Hematopoietic multipotent progenitor cell treated with erythropoietin and hydrocortisone succinate and interleukin-3 and kit ligand, for 8 days (in vitro differentiated cells): ENCODE data around the gene DUS2.
A peak's percentile ranks its signal among the peaks of the same experiment; 100 is the strongest.
"Not testable (repeated sequence)": the region's sequence is repeated elsewhere in the genome, so short reads cannot be mapped to it uniquely, and the experiment has no call there.

Experiments
- DNase-seq: peaks from one replicate; pipeline ENCODE4 v3.0.0-alpha.2; 2015

The DUS2 gene

DNA sequence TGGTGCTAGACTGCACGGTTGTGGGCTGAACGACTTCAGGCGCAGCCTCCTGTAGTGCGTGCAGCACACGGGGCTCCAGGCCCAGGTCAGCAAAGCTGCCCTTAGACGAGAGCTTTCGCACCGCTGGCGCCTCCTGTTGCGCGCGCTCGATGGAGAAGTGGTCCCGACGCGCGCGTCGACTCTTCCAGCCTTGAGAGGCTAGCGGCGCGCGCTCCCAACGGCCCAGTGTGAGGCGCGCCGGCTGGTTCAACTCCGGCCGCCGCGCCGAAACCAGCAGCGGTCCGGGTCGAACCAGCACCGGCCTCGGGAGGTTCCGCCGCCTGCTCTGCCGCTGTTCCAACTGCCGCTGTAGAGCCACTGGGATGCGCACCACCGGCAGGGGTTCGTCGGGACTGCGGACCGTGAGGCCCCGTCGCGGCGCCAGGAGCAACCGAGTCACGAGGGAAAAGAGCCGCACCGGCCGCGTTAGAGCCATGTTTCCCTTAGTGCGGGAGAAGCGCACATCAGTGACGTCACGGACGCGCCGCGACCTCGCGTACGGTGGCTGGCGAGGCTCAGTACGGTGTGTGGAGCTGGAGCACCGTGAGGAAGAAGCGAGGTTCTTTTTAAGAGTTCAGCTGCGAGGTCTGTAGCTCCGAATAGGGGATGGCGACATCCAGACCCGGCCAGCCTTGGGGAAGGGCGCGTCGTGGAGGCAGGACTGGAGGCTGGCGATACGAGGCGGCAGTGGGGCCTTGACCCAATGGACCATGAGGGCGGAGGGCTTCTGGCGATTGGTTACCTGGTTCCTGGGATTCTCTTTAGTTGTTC lies at the start of gene DUS2, which contains the start of gene DDX28:
DUS2 (plus strand) TSS at position 557 of the 810 bp plus-strand sequence. CDS start 14,740 bp downstream, outside the sequence.
DDX28 (minus strand) TSS at position 505 of the 810 bp plus-strand sequence; CDS start at position 475, 30 bp downstream.
- DNase-seq = peak; percentile 91

- DNase-seq = no peak
These were observed 47.6 kb upstream of the DUS2 start for GRCh38 chr16:67975321-67976105.

- no peak for DNase-seq
These were observed 46.9 kb upstream of the DUS2 start for GRCh38 chr16:67976205-67976604.

DNA sequence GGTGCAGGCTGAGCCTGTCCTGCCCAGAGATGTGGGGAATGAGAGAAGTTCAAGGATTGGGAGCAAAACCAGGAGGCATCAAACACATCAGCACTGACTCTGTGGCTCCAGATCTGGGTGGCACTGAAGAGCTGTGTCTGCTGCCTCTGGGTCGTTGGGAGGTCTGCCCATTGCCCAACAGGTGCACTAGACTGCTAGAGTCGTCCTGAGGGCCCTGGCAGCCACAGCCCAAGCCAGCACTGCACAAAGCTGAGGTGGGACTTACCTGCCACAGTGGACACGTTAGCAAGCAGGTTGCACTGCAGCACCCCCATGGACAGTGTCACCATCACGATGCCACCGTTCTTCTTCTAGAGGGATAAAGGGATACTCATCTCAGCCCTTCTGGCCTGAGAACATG lies 46.1 kb upstream of the DUS2 start:
- DNase-seq = no peak

GRCh38 chr16:67977469-67978227 lies 45.4 kb upstream of the DUS2 start:
- DNase-seq = no peak

- DNase-seq = no peak
These were observed 43.0 kb upstream of the DUS2 start, which contains the start of gene DPEP3 for GRCh38 chr16:67979955-67980678. Gene DPEP3, minus strand, starts transcription at chr16:67980499. Its CDS starts 119 bp downstream, at chr16:67980380.

DNA sequence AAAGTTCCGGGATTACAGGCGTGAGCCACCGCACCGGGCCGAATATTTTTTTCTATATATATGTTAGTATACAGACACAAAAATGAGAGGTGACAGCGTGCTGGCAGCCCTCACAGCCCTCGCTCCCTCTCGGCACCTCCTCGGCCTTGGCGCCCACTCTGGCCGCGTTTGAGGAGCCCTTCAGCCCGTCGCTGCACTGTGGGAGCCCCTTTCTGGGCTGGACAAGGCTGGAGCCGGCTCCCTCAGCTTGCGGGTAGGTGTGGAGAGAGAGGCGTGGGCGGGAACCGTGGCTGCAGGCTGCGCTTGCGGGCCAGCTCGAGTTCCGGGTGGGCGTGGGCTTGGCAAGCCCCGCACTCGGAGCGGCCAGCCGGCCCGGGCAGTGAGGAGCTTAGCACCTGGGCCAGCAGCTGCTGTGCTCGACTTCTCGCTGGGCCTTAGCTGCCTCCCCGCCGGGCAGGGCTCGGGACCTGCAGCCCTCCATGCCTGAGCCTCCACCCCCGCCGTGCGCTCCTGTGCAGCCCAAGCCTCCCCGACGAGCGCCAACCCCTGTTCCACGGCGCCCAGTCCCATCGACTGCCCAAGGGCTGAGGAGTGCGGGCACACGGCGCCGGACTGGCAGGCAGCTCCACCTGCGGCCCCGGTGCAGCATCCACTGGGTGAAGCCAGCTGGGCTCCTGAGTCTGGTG lies 40.9 kb upstream of the DUS2 start:
- DNase-seq = no peak

DNA sequence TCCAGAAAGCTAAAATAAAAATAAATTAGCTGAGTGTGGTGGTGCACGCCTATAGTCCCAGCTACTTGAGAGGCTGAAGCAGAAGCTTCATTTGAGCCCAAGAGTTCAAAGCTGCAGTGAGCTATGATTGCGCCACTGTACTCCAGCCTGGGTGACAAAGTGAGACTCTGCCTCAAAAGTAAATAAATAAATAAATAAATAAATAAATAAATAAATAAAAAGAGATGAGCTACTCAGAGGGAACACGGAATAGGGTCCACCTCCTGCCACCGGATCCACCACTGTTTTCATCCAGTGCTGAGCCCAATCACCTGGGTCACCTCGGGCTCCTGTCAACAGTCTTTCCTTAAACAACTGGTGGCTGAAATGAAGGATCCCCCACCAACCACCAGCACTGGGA lies 36.1 kb upstream of the DUS2 start:
- DNase-seq = no peak

GRCh38 chr16:67987460-67988160 lies 35.5 kb upstream of the DUS2 start:
- no peak for DNase-seq

DNA sequence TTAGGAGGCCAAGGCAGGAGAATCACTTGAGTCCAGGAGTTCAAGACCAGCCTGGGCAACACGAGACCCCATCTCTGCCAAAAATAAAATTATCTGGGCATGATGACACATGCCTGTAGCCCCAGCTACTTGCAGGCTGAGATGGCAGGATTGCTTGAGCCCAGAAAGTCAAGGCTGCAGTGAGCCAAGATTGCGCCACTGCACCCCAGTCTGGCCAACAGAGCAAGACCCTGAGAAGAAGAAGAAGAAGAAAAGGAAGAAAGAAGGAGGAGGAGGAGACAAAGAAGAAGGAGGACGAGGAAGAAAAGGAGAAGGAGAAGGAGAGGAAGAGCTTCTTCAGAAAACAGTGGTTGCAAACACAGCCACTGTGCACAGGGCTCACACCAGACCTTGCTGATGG lies 34.4 kb upstream of the DUS2 start:
- no peak for DNase-seq

DNA sequence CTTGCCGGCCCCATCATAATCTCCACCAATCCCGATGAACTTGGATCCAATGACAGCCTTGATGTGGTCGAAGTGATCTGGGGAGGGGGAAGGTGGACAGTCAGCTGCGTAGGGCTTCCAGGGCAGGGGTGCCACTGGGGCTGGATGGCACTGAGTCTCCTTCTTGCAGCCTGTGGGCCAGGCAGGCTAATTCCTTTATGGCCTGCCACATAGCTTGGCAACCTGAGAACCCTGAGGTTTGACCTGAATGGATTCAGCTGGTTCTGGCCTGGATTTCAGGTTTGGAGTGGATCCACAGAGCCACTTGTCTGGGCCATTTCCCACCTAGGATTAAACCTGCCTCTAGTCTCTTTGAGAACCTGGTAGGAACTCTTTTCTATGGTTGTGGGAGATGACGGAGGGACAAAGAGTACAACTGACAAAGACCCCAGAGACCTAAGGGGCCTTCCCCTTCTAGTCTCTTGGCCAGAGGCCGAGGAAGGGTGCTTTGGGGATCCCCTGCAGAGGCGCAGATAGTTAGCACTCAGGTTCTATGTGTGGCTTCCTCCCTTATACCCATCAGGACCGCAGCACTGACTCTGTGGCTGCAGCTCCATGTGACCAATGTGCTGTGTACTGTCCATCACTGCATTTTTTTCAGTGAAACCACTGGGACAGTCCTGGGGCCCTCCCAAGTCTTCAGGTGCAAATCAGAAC lies 33.6 kb upstream of the DUS2 start:
- no peak for DNase-seq

DNA sequence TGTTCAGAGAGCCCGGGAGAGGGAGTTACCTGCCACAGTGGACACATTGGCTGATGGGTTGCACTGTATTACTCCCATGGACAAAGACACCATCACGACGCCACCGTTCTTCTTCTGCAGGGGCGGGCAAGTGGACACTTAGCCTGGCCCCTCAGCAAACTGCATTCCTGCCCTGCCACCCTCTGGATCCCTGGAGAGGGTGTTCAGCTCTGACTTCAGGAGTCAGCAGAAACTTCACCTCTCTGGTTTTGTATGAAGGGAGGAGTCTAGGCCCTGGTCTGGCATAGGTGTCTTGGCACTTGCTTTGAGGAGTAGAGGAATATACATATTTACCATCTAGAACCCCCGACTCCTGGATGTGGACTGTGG lies 33.1 kb upstream of the DUS2 start:
- DNase-seq = no peak

- DNase-seq = no peak
These were observed 30.4 kb upstream of the DUS2 start for GRCh38 chr16:67992661-67993206.

- DNase-seq = peak; percentile 92
These were observed 29.7 kb upstream of the DUS2 start for GRCh38 chr16:67993207-67994039.

GRCh38 chr16:67994040-67994408 lies 29.1 kb upstream of the DUS2 start:
- DNase-seq = peak; percentile 65

DNA sequence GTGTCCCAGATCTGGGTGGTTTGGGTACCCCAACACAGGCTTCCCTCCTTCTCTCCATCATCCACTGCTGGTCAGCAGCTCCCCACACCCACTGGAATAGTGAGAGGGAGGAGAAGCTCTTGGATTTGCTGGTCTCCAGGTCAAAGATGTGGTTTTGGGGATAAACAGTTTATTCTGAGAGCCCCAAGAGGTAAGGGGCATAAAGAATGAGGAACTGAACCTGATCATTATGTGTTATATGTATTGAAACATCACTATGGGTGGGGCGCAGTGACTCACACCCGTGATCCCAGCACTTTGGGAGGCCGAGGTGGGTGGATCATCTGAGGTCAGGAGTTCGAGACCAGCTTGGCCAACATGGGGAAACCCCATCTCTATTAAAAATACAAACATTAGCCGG lies 27.7 kb upstream of the DUS2 start:
- DNase-seq = peak; percentile 34

DNA sequence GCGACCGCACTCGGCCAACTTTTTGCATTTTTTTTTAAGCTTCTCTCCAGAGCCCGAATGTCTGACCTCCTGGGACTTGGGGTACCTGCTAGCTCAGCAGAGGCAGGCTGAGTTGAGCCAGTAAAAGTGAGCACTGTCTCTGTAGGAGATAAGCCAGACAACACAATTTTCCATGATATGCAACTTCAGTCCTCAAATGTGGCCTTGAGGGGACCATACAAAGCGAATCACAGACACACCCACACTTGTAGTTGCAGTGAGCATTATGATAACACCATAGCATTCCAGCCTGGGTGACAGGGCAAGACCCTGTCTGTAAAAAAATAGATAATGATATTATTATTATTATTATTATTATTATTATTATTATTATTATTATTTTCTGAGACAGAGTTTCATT lies 26.4 kb upstream of the DUS2 start:
- peak; percentile 83 for DNase-seq

DNA sequence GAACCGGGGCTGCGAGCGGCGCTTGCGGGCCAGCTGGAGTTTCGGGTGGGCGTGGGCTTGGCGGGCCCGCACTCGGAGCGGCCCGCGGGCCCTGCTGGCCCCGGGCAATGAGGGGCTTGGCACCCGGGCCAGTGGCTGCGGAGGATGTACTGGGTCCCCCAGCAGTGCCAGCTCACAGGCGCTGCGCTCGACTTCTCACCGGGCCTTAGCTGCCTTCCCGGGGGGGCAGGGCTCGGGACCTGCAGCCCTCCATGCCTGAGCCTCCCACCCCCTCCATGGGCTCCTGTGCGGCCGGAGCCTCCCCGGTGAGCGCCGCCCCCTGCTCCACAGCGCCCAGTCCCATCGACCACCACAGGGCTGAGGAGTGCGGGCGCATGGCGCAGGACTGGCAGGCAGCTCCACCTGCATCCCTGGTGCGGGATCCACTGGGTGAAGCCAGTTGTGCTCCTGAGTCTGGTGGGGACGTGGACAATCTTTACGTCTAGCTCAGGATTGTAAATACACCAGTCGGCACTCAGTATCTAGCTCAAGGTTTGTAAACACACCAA lies 24.8 kb upstream of the DUS2 start:
- DNase-seq = not testable (repeated sequence)
